Progenitor cell of endocrine pancreas (in vitro differentiated cells): Measurements from ENCODE around the gene CROCC2. TPM values are rescaled to one million over a fixed set of nuclear protein-coding genes. Genes with fewer than 3 reads are reported as not detected.

Experiments used
- DNase-seq: peaks from one replicate; pipeline ENCODE4 v3.0.0; 2021; ENCODE audit warnings: low spot score; ENCODE audit not compliant: unreplicated experiment
- H3K27ac Mint-ChIP-seq: 2 replicates; pipeline ENCODE4 v1.8.0; 2021; ENCODE audit warnings: mild to moderate bottlenecking, moderate library complexity, mixed read lengths
- H3K27me3 Mint-ChIP-seq: 2 replicates; pipeline ENCODE4 v1.8.0; 2021; ENCODE audit warnings: mixed read lengths
- H3K36me3 Mint-ChIP-seq: 2 replicates; pipeline ENCODE4 v1.8.0; 2022; ENCODE audit warnings: mixed read lengths; ENCODE audit not compliant: insufficient read depth
- H3K4me1 Mint-ChIP-seq: 2 replicates; pipeline ENCODE4 v1.8.0; 2021; ENCODE audit warnings: low read depth, mixed read lengths
- H3K4me3 Mint-ChIP-seq: 2 replicates; pipeline ENCODE4 v1.8.0; 2021; ENCODE audit warnings: low read depth, mild to moderate bottlenecking, moderate library complexity, mixed read lengths
- H3K9me3 Mint-ChIP-seq: 2 replicates; pipeline ENCODE4 v1.8.0; 2021; ENCODE audit warnings: low read depth, mixed read lengths
- CTCF ChIP-seq: fragments of 200-600 bp; sonication (generic); IDR thresholded peaks from one replicate; pipeline ENCODE4 v1.5.0; 2021; ENCODE audit warnings: antibody characterized with exemption, mild to moderate bottlenecking; ENCODE audit not compliant: unreplicated experiment
- total RNA-seq: library from RNA; stranded (reverse); gene quantifications from 2 replicates; pipeline ENCODE4 v1.2.1, GENCODE V29; 2021

Gene CROCC2
- total RNA-seq, 1 donor from 2014 or later, result 0.36 TPM

- Mint-ChIP-seq H3K27ac (no peak overlapping the region), H3K9me3 (peaks cover 8% of the 10 kb centered on the region), H3K4me3 (no peak overlapping the region), H3K27me3 (peaks cover 16% of the 10 kb centered on the region), H3K4me1 (no peaks in the 10 kb centered on the region), H3K36me3 (no peaks in the 10 kb centered on the region)
- no peak for DNase-seq
- no peak for TF ChIP-seq CTCF
These were observed 30.0 kb downstream of the CROCC2 start for GRCh38 chr2:240936106-240936505.

GRCh38 chr2:240946046-240946445, 39.9 kb downstream of the CROCC2 start:
- no peak overlapping the region for H3K4me3 Mint-ChIP-seq
- no peak for TF ChIP-seq CTCF
- H3K27me3 Mint-ChIP-seq, result peaks cover 11% of the 10 kb centered on the region
- no peak for DNase-seq
- no peaks in the 10 kb centered on the region for H3K4me1 Mint-ChIP-seq
- H3K9me3 Mint-ChIP-seq, result peaks cover 3% of the 10 kb centered on the region
- H3K36me3 Mint-ChIP-seq, result no peaks in the 10 kb centered on the region
- no peak overlapping the region for H3K27ac Mint-ChIP-seq

- Mint-ChIP-seq H3K9me3 (no peaks in the 10 kb centered on the region), H3K27ac (no peak overlapping the region), H3K4me1 (no peaks in the 10 kb centered on the region), H3K36me3 (no peaks in the 10 kb centered on the region), H3K4me3 (no peak overlapping the region), H3K27me3 (peaks cover 9% of the 10 kb centered on the region)
- no peak for TF ChIP-seq CTCF
- peak; percentile 3 for DNase-seq
These were observed 40.5 kb downstream of the CROCC2 start for GRCh38 chr2:240946654-240947053.

GRCh38 chr2:240947176-240947575, 41.0 kb downstream of the CROCC2 start:
- no peak for DNase-seq
- Mint-ChIP-seq H3K36me3 (no peaks in the 10 kb centered on the region), H3K9me3 (no peaks in the 10 kb centered on the region), H3K27me3 (peaks cover 8% of the 10 kb centered on the region), H3K4me3 (no peak overlapping the region), H3K27ac (no peak overlapping the region), H3K4me1 (no peaks in the 10 kb centered on the region)
- no peak for TF ChIP-seq CTCF

- H3K9me3 Mint-ChIP-seq, result no peaks in the 10 kb centered on the region
- no peak overlapping the region for H3K4me3 Mint-ChIP-seq
- H3K27me3 Mint-ChIP-seq, result peaks cover 8% of the 10 kb centered on the region
- H3K27ac Mint-ChIP-seq, result no peak overlapping the region
- DNase-seq, result peak; percentile 8
- no peak for TF ChIP-seq CTCF
- H3K36me3 Mint-ChIP-seq, result no peaks in the 10 kb centered on the region
- H3K4me1 Mint-ChIP-seq, result no peaks in the 10 kb centered on the region
These were observed 41.5 kb downstream of the CROCC2 start for GRCh38 chr2:240947607-240948006.
